Mesendoderm (in vitro differentiated cells): Measurements from ENCODE around the gene KRTAP5-1.

Source experiments
- DNase-seq: peaks from one replicate; pipeline ENCODE4 v3.0.0; 2013
- H2AK5ac ChIP-seq: 2 replicates; pipeline ENCODE4 v1.6.1; 2013; ENCODE audit warnings: low read length, inconsistent platforms
- H2BK120ac ChIP-seq: 2 replicates; pipeline ENCODE4 v1.6.1; 2013; ENCODE audit warnings: low read depth, mild to moderate bottlenecking, low read length, moderate library complexity, mixed read lengths
- H2BK15ac ChIP-seq: replicated peaks from 2 replicates; pipeline ENCODE4 v1.6.1; 2013; ENCODE audit warnings: low read depth, mild to moderate bottlenecking, moderate library complexity
- H2BK5ac ChIP-seq: 2 replicates; pipeline ENCODE4 v1.6.1; 2013; ENCODE audit warnings: low read length, inconsistent platforms
- H3K18ac ChIP-seq: 2 replicates; pipeline ENCODE4 v1.6.1; 2013; ENCODE audit warnings: mild to moderate bottlenecking, low read length, mixed read lengths
- H3K23ac ChIP-seq: one replicate; pipeline ENCODE4 v1.6.1; 2013; ENCODE audit warnings: low read length
- H3K27ac ChIP-seq: 2 replicates; pipeline ENCODE4 v1.5.1; 2013; ENCODE audit warnings: low read depth, mild to moderate bottlenecking, inconsistent platforms, low read length, moderate library complexity
- H3K27me3 ChIP-seq: 2 replicates; pipeline ENCODE4 v1.6.1; 2013; ENCODE audit warnings: low read length, control low read depth, mild to moderate bottlenecking, inconsistent platforms; ENCODE audit not compliant: insufficient read depth, poor library complexity
- H3K36me3 ChIP-seq: 2 replicates; pipeline ENCODE4 v1.6.1; 2013; ENCODE audit warnings: low read length, inconsistent platforms; ENCODE audit not compliant: control insufficient read depth, insufficient read depth
- H3K4ac ChIP-seq: one replicate; pipeline ENCODE4 v1.6.1; 2013; ENCODE audit warnings: low read depth, mild to moderate bottlenecking, low read length, moderate library complexity
- H3K4me1 ChIP-seq: 2 replicates; pipeline ENCODE4 v1.6.1; 2013; ENCODE audit warnings: low read depth, low read length, inconsistent platforms; ENCODE audit not compliant: control insufficient read depth
- H3K4me2 ChIP-seq: 2 replicates; pipeline ENCODE4 v1.6.1; 2013; ENCODE audit warnings: low read length
- H3K4me3 ChIP-seq: 2 replicates; pipeline ENCODE4 v1.5.1; 2013; ENCODE audit warnings: mild to moderate bottlenecking, low read length
- H3K56ac ChIP-seq: one replicate; pipeline ENCODE4 v1.6.1; 2013; ENCODE audit warnings: low read length
- H3K79me1 ChIP-seq: 2 replicates; pipeline ENCODE4 v1.6.1; 2013; ENCODE audit warnings: low read length, inconsistent platforms
- H3K79me2 ChIP-seq: 2 replicates; pipeline ENCODE4 v1.6.1; 2013; ENCODE audit warnings: mild to moderate bottlenecking, low read length; ENCODE audit not compliant: control insufficient read depth, insufficient read depth
- H3K9ac ChIP-seq: 2 replicates; pipeline ENCODE4 v1.6.1; 2013; ENCODE audit warnings: low read length, inconsistent platforms
- H4K5ac ChIP-seq: one replicate; pipeline ENCODE4 v1.6.1; 2013; ENCODE audit warnings: low read length
- H4K8ac ChIP-seq: one replicate; pipeline ENCODE4 v1.6.1; 2013; ENCODE audit warnings: low read depth, mild to moderate bottlenecking, control low read depth, low read length, moderate library complexity
- WGBS: extraction: QIAGEN DNeasy Blood & Tissue Kit; methylation state at CpG from one replicate; pipeline ENCODE4 v1.1.7; 2013; ENCODE audit warnings: low lambda C conversion rate, missing lambda C conversion rate; ENCODE audit not compliant: insufficient coverage; ENCODE audit errors: extremely low coverage; 5-methylcytosine and 5-hydroxymethylcytosine counted together

KRTAP5-1 gene

DNA sequence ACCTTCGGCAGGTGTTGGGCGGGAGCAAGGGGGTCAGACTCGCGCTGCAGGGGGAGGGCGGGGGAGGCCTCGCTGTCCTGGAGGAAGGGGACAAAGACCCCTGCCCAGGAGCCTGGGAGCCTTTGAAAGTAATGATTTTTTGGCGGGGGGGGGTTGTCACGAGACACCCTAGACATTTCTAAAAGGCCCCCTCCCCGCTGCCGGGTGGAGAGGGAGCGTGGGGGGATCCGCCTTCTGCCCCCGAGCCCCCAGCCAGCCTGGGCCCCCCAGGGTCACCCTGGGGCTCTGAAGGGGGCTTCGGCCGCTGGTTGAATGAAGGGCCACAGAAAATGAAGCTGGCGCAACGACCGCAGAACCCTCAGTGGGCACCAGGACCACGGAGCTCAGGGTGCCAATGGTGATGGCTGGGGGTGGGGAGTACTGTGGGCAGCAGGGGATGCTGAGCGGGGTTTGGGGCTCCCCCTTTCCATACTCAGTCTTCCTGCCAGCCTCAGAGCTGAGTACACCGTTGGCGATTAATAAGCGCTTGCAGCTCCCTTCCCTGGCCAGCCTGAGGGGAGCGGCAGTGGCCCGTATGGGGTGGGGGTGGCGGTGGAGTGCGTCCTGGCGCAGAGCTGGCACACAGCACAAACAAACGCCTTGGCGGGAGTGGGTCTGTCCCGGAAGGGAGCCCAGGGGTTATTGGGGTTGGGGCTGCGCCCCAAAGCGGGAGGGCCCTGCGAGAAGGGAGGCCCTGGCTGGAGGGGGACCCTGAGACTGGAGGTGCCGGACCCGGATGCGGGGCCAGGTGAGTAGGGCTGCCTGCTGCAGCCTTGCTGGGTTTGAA, 11.8 kb downstream of the KRTAP5-1 start:
- Histone ChIP-seq H3K79me2 (no peaks in the 10 kb centered on the region), H3K4me1 (peaks cover 3% of the 10 kb centered on the region), H3K18ac (no peak overlapping the region), H3K4me2 (no peak overlapping the region), H4K8ac (no peak overlapping the region), H3K23ac (no peak overlapping the region), H3K4me3 (no peak overlapping the region), H2BK15ac (no peak overlapping the region), H3K27me3 (peaks cover 16% of the 10 kb centered on the region), H3K4ac (no peak overlapping the region), H3K56ac (no peak overlapping the region), H3K79me1 (no peaks in the 10 kb centered on the region), H3K27ac (no peak overlapping the region), H3K36me3 (no peaks in the 10 kb centered on the region), H4K5ac (no peak overlapping the region), H2BK5ac (no peak overlapping the region), H2BK120ac (no peak overlapping the region), H3K9ac (no peak overlapping the region), H2AK5ac (no peak overlapping the region)
- DNase-seq, result no peak
- no CpG with 5 or more reads among the region's 37 CpGs for WGBS

GRCh38 chr11:1572197-1573076, 12.6 kb downstream of the KRTAP5-1 start, which contains the start of gene DUSP8:
DUSP8 (minus strand) TSS chr11:1572271; CDS start chr11:1565826, 6,445 bp downstream.
- no peak within 1 kb of the TSS for H2BK120ac ChIP-seq
- H3K56ac ChIP-seq, result peak within 1 kb of the TSS; percentile 60
- peak within 1 kb of the TSS; percentile 44 for H3K9ac ChIP-seq
- peak; percentile 83 for DNase-seq
- H3K4me3 ChIP-seq, result no peak within 1 kb of the TSS
- H3K36me3 ChIP-seq, result no peaks in the 10 kb centered on the region
- H3K79me1 ChIP-seq, result no peaks in the 10 kb centered on the region
- H3K27me3 ChIP-seq, result peaks cover 16% of the 10 kb centered on the region
- no CpG with 5 or more reads among the region's 124 CpGs for WGBS
- peak within 1 kb of the TSS; percentile 29 for H3K18ac ChIP-seq
- H3K79me2 ChIP-seq, result no peaks in the 10 kb centered on the region
- no peak within 1 kb of the TSS for H4K5ac ChIP-seq
- no peak within 1 kb of the TSS for H3K23ac ChIP-seq
- H2AK5ac ChIP-seq, result no peak within 1 kb of the TSS
- no peak within 1 kb of the TSS for H3K27ac ChIP-seq
- H3K4me2 ChIP-seq, result peak within 1 kb of the TSS; percentile 22
- H3K4me1 ChIP-seq, result peaks cover 6% of the 10 kb centered on the region
- no peak within 1 kb of the TSS for H2BK15ac ChIP-seq
- no peak within 1 kb of the TSS for H3K4ac ChIP-seq
- no peak within 1 kb of the TSS for H4K8ac ChIP-seq
- no peak within 1 kb of the TSS for H2BK5ac ChIP-seq

DNA sequence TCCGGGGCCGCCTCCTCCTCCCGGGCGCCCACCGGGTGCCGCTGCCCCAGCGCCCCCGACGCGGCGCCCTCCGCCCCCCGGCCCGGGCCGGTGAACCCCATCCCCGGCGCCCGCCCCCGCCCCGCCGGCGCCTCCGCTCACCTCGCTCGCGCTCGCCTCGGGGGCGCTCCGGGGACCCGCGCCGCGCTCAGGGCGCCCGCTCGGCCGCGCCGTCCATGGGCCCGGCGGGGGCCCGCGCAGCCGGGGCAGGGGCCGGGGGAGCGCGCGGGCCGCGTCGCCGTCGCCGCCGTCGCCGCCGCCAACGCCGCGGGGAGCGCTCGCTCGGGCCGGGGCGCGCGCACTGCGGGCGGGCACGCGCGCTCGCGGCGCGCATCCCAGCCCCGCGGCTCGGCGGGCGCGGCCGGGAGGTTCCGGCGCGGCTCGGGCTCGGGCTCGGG, 13.3 kb downstream of the KRTAP5-1 start:
- peaks cover 16% of the 10 kb centered on the region for H3K27me3 ChIP-seq
- H4K8ac ChIP-seq, result no peak overlapping the region
- H3K9ac ChIP-seq, result no peak overlapping the region
- no peak overlapping the region for H3K4me2 ChIP-seq
- no peak overlapping the region for H2BK15ac ChIP-seq
- no peaks in the 10 kb centered on the region for H3K36me3 ChIP-seq
- H3K23ac ChIP-seq, result no peak overlapping the region
- no peak overlapping the region for H3K4me3 ChIP-seq
- H2BK5ac ChIP-seq, result no peak overlapping the region
- H3K79me1 ChIP-seq, result no peaks in the 10 kb centered on the region
- peak overlapping the region; percentile 29 for H3K18ac ChIP-seq
- DNase-seq, result no peak
- H2BK120ac ChIP-seq, result no peak overlapping the region
- no CpG with 5 or more reads among the region's 91 CpGs for WGBS
- H3K4me1 ChIP-seq, result peaks cover 6% of the 10 kb centered on the region
- no peak overlapping the region for H2AK5ac ChIP-seq
- no peak overlapping the region for H4K5ac ChIP-seq
- no peak overlapping the region for H3K56ac ChIP-seq
- H3K4ac ChIP-seq, result no peak overlapping the region
- no peaks in the 10 kb centered on the region for H3K79me2 ChIP-seq
- no peak overlapping the region for H3K27ac ChIP-seq

GRCh38 chr11:1570896-1571759, 14.0 kb downstream of the KRTAP5-1 start:
- Histone ChIP-seq H2BK120ac (no peak overlapping the region), H2BK5ac (no peak overlapping the region), H3K4me3 (no peak overlapping the region), H2BK15ac (no peak overlapping the region), H3K36me3 (no peaks in the 10 kb centered on the region), H3K79me1 (no peaks in the 10 kb centered on the region), H3K4ac (no peak overlapping the region), H3K4me2 (peak overlapping the region; percentile 22), H3K18ac (peak overlapping the region; percentile 29), H3K56ac (peak overlapping the region; percentile 15), H3K23ac (no peak overlapping the region), H3K79me2 (no peaks in the 10 kb centered on the region), H4K8ac (no peak overlapping the region), H3K4me1 (peaks cover 6% of the 10 kb centered on the region), H3K27ac (no peak overlapping the region), H3K9ac (peak overlapping the region; percentile 44), H4K5ac (no peak overlapping the region), H2AK5ac (no peak overlapping the region), H3K27me3 (peaks cover 16% of the 10 kb centered on the region)
- peak; percentile 60 for DNase-seq
- whole genome bisulfite sequencing, result no CpG with 5 or more reads among the region's 58 CpGs

DNA sequence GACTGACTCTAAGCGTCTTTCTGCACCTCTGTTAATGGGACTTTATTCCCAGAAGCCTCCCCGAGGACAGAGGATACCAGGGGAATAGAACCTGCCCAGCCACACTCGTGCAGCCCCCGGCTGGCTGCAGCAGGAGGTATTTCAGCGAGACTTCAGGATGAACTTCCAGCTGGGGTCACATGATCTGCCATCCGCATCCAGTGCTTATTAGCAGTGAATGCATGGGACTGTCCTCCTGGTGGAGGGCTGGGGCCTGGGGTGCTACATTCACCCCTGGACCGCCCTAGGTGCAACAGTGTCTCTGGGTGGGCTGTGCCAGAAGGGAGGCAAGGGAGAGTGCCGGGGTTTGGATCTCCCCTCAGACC, 14.6 kb downstream of the KRTAP5-1 start:
- Histone ChIP-seq H3K79me1 (no peaks in the 10 kb centered on the region), H3K4me1 (peaks cover 6% of the 10 kb centered on the region), H3K9ac (no peak overlapping the region), H4K8ac (no peak overlapping the region), H3K27me3 (peaks cover 16% of the 10 kb centered on the region), H2BK15ac (no peak overlapping the region), H3K4me2 (no peak overlapping the region), H3K36me3 (no peaks in the 10 kb centered on the region), H3K4ac (no peak overlapping the region), H2BK120ac (no peak overlapping the region), H4K5ac (no peak overlapping the region), H3K18ac (no peak overlapping the region), H3K79me2 (no peaks in the 10 kb centered on the region), H3K4me3 (no peak overlapping the region), H3K56ac (no peak overlapping the region), H2AK5ac (no peak overlapping the region), H3K23ac (no peak overlapping the region), H3K27ac (no peak overlapping the region), H2BK5ac (no peak overlapping the region)
- no CpG with 5 or more reads among the region's 8 CpGs for WGBS
- no peak for DNase-seq
